BE2C (cell line): ENCODE measurements around the gene EMD.

Experiments used
- DNase-seq: peaks from one replicate; pipeline ENCODE4 v3.0.0-alpha.2; 2020
- H3K27me3 ChIP-seq: fragments of 250-450 bp; sonication (Bioruptor Pico); 2 replicates; pipeline ENCODE4 v1.5.1; 2020; ENCODE audit warnings: mild to moderate bottlenecking
- H3K36me3 ChIP-seq: fragments of 250-450 bp; sonication (Bioruptor Pico); 2 replicates; pipeline ENCODE4 v1.5.1; 2020; ENCODE audit warnings: mild to moderate bottlenecking
- H3K4me1 ChIP-seq: fragments of 250-450 bp; sonication (Bioruptor Pico); 2 replicates; pipeline ENCODE4 v1.5.1; 2020
- H3K4me3 ChIP-seq: 2 replicates; pipeline ENCODE4 v1.5.1; 2011; ENCODE audit warnings: low read depth, low read length
- H3K9me3 ChIP-seq: fragments of 250-450 bp; sonication (Bioruptor Pico); 2 replicates; pipeline ENCODE4 v1.5.1; 2020
- TF ChIP-seq, protein P1 (sequence below): IDR thresholded peaks from 2 replicates; pipeline ENCODE4 v1.5.1; 2012; ENCODE audit warnings: mild to moderate bottlenecking, low read depth, low read length

Gene EMD

DNA sequence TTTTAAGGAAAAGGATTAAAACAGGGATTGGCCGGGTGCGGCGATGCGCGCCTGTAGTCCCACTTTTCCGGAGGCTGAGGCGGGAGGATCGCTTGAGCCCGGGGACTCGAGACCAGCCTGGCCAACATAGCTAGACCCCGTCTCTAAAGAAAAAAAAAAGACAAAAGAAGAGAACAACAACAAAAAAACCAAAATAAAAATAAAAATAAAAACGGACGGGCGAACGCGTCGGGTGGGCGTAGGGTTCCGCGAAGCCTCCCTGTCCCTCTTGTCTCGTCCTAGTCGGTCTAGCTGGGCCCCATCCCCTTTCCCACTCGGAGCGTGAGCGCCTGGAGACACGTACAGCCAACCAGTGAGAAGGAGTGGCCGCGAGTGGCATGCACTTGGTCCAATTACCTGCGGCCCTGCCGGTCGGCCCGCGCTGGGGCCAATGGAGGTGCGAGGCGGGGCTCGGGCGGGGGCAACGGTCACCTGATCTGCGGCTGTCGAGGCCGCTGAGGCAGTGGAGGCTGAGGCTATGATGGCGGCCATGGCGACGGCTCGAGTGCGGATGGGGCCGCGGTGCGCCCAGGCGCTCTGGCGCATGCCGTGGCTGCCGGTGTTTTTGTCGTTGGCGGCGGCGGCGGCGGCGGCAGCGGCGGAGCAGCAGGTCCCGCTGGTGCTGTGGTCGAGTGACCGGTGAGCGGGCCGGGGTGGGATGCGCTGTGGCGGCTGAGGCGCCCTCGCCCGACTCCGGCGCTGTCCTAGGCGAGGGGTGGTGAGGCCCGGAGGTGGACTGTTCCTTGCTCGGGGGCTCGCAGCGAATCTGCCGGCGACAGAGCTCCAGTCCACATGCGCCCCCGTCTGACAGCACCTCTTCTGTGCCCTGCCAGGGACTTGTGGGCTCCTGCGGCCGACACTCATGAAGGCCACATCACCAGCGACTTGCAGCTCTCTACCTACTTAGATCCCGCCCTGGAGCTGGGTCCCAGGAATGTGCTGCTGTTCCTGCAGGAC lies 49.4 kb downstream of the EMD start, which contains the start of gene ATP6AP1:
Gene ATP6AP1, plus strand, starts transcription at position 502 of the 996 bp plus-strand sequence. Its CDS starts 16 bp downstream, at position 518.
- Histone ChIP-seq H3K9me3 (no peaks in the 10 kb centered on the region), H3K36me3 (0 out of 2 replicates have a peak, but pooled peaks cover 7% of the 10 kb centered on the region), H3K27me3 (no peaks in the 10 kb centered on the region), H3K4me3 (peak within 1 kb of the TSS; percentile 68), H3K4me1 (no peaks in the 10 kb centered on the region)
- TF ChIP-seq, protein P1, sequence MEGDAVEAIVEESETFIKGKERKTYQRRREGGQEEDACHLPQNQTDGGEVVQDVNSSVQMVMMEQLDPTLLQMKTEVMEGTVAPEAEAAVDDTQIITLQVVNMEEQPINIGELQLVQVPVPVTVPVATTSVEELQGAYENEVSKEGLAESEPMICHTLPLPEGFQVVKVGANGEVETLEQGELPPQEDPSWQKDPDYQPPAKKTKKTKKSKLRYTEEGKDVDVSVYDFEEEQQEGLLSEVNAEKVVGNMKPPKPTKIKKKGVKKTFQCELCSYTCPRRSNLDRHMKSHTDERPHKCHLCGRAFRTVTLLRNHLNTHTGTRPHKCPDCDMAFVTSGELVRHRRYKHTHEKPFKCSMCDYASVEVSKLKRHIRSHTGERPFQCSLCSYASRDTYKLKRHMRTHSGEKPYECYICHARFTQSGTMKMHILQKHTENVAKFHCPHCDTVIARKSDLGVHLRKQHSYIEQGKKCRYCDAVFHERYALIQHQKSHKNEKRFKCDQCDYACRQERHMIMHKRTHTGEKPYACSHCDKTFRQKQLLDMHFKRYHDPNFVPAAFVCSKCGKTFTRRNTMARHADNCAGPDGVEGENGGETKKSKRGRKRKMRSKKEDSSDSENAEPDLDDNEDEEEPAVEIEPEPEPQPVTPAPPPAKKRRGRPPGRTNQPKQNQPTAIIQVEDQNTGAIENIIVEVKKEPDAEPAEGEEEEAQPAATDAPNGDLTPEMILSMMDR: no peak
- peak; percentile 94 for DNase-seq

DNA sequence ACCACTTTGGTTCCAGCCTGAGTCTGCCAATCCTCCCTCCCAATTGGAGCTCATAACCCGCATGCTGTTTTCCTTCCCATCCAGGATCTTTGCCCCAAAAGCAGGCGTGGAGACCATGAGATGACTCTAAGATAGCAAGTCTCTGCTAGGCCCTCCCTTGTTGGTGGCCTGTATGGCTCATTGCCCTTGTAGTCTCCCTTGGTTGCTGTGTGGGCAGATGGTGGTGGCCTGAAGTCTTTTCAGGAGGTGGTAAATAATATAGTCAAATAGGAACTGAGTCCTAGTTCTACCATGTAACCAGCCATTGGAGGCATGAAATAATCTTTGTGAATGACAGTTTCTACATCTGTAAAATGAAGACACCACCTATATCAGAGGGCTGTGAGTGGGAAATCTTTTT lies 50.6 kb downstream of the EMD start:
- Histone ChIP-seq H3K9me3 (no peaks in the 10 kb centered on the region), H3K4me3 (peak overlapping the region; percentile 68), H3K27me3 (no peaks in the 10 kb centered on the region), H3K4me1 (no peaks in the 10 kb centered on the region), H3K36me3 (peaks cover 10% of the 10 kb centered on the region)
- TF ChIP-seq, protein P1: no peak
- DNase-seq: no peak

DNA sequence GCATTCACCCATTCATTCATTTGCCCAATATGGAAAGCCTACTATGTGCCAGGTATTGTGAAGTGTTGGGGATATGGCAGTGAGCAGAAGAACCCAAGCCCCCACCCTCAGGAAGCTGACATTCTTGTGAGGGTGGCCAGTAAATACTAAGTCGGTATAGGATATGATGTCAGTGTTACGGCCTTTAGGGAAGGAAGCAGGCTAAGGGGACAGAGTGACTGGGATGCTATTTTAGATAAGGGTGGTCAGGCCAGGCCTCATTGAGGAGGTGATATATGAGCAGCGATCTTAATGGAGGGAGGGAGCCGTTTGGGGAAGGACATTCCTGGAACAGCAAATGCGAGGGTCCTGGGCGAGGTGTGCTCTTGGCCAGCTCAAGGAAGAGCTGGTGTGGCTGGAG lies 51.4 kb downstream of the EMD start:
- Histone ChIP-seq H3K4me3 (no peak overlapping the region), H3K36me3 (peaks cover 14% of the 10 kb centered on the region), H3K9me3 (no peaks in the 10 kb centered on the region), H3K27me3 (no peaks in the 10 kb centered on the region), H3K4me1 (no peaks in the 10 kb centered on the region)
- TF ChIP-seq, protein P1: no peak
- DNase-seq: no peak

DNA sequence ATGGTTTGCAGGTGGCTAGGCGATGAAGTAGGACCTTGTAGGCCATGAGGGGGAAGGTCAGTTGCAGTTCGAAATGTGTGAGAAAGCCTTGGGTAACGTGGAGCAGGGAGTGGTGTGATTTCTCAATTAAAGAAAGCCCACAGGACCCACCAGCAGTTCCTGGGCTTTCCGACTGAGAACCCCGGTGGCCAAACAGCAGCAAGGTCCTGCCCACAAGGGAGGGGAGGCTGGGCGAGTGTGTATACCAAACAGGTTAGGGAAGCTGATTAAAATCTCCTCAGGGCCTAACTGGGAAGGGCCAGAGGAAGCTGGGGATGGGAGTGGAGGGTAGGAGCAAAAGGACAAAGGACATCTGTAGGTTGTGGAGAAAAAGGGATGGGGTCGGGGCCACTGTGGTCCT lies 51.8 kb downstream of the EMD start:
- Histone ChIP-seq H3K36me3 (peaks cover 17% of the 10 kb centered on the region), H3K4me3 (no peak overlapping the region), H3K27me3 (no peaks in the 10 kb centered on the region), H3K4me1 (no peaks in the 10 kb centered on the region), H3K9me3 (no peaks in the 10 kb centered on the region)
- TF ChIP-seq, protein P1: no peak
- DNase-seq: no peak
